HEK293T (cell line): ENCODE measurements around the gene CCNI2.

Experiments
- ARNT ChIP-seq: fragments of 450-650 bp; IDR thresholded peaks from 2 replicates; pipeline ENCODE4 v1.6.1; 2017; ENCODE audit warnings: mild to moderate bottlenecking
- BHLHE40 ChIP-seq: fragments of 450-650 bp; IDR thresholded peaks from 2 replicates; pipeline ENCODE4 v1.6.1; 2016; ENCODE audit warnings: mild to moderate bottlenecking, moderate library complexity, borderline replicate concordance
- CTBP1 ChIP-seq: fragments of 450-650 bp; IDR thresholded peaks from 2 replicates; pipeline ENCODE4 v1.6.1; 2016; ENCODE audit warnings: borderline replicate concordance
- ELF4 ChIP-seq: fragments of 450-650 bp; IDR thresholded peaks from 2 replicates; pipeline ENCODE4 v1.6.1; 2017; ENCODE audit warnings: antibody characterized with exemption
- FOXK2 ChIP-seq: fragments of 450-650 bp; IDR thresholded peaks from 2 replicates; pipeline ENCODE4 v1.6.1; 2016; ENCODE audit warnings: mild to moderate bottlenecking
- PKNOX1 ChIP-seq: fragments of 450-650 bp; IDR thresholded peaks from 2 replicates; pipeline ENCODE4 v1.6.1; 2016
- SP1 ChIP-seq: fragments of 450-650 bp; IDR thresholded peaks from 2 replicates; pipeline ENCODE4 v1.6.1; 2017
- SUZ12 ChIP-seq: fragments of 450-650 bp; IDR thresholded peaks from 2 replicates; pipeline ENCODE4 v1.6.1; 2016; ENCODE audit warnings: mild to moderate bottlenecking
- ZNF384 ChIP-seq: fragments of 450-650 bp; IDR thresholded peaks from 2 replicates; pipeline ENCODE4 v1.6.1; 2016

GRCh38 chr5:132767150-132767549 is 19.9 kb downstream of the CCNI2 start:
- TF ChIP-seq CTBP1 (no peak), BHLHE40 (no peak), PKNOX1 (no peak), ELF4 (no peak), ARNT (no peak), FOXK2 (no peak), ZNF384 (no peak), SUZ12 (no peak), SP1 (no peak)
